ENCODE data around the gene SACM1L. TPM values are rescaled to one million over a fixed set of nuclear protein-coding genes. Genes with fewer than 3 reads are reported as not detected.

The SACM1L gene
- total RNA-seq (2014; rRNA removed) (30.1 and 46.7 TPM in 2 replicates), Bru-seq, nascent RNA (percentile 89 among the genes with signal in this experiment), BruChase-seq, experiment 1, labeled RNA remaining after a 6-hour chase (percentile 90 among the genes with signal in this experiment), BruChase-seq, experiment 2, labeled RNA remaining after a 2-hour chase (percentile 92 among the genes with signal in this experiment)
- long read RNA-seq, transcript SACM1L-201 (20 exons, 3,723 nt) = major isoform, 252 of 301 reads
- long read RNA-seq, transcript SACM1L-205 (19 exons, 2,013 nt) = minor isoform, 7 of 301 reads
- long read RNA-seq, partial matches to known transcripts = 14 of 301 reads
- long read RNA-seq, other reads (novel, unspliced or antisense) = 23 of 301 reads

- Histone ChIP-seq H3K4me2 (ENCODE audit: low read length) (peak within 1 kb of the TSS; percentile 90), H3K27me3 (ENCODE audit: low read length) (no peaks in the 10 kb centered on the region), H3K79me2 (ENCODE audit: low read length) (peaks cover 49% of the 10 kb centered on the region), H3K9ac (ENCODE audit: low read length) (peak within 1 kb of the TSS; percentile 93), H3K36me3 (ENCODE audit: low read depth, low read length) (peaks cover 19% of the 10 kb centered on the region), H3K9me2 (replicated peaks; ENCODE audit: low read length) (no peaks in the 10 kb centered on the region), H2AFZ (ENCODE audit: low read length) (peak within 1 kb of the TSS; percentile 92), H4K20me1 (ENCODE audit: low read length) (peaks cover 9% of the 10 kb centered on the region), H3K4me3 (ENCODE audit: low read length) (peak within 1 kb of the TSS; percentile 95), H3F3A (ENCODE audit: low read length, unreplicated experiment) (no peaks in the 10 kb centered on the region), H3K4me1 (ENCODE audit: insufficient read depth, low read length) (peaks cover 11% of the 10 kb centered on the region), H3K9me3 (ENCODE audit: low read length) (no peaks in the 10 kb centered on the region), H3K27ac (ENCODE audit: low read length) (peak within 1 kb of the TSS; percentile 68)
- TF ChIP-seq EZH2phosphoT487 (IDR thresholded peaks at IDR 0.05; ENCODE audit: borderline replicate concordance, low read length) (no peak), EZH2 (IDR thresholded peaks at IDR 0.05; ENCODE audit: low read length, unreplicated experiment) (no peak), CTCF (conservative IDR thresholded peaks at IDR 0.05; ENCODE audit: low read depth, low read length) (no peak)
- peak; percentile 82 for ATAC-seq
- POLR2A ChIA-PET (ENCODE audit: unreplicated experiment) = interaction anchor here (0.6 kb wide), 1 partner anchor 136 kb away, joined by 3 read pairs; no protein-coding TSS in a partner anchor
- BruUV-seq (replicated peaks) = TSS peak; percentile 47
- DNase-seq = peak; percentile 99
- intact Hi-C loops (cut with micrococcal nuclease) = loop anchor here (1.0 kb wide), 1 partner anchor 21 kb away; no protein-coding TSS in a partner anchor
- CTCF ChIA-PET = interaction anchor here (1.0 kb wide), 2 partner anchors 29 to 63 kb away, joined by 4 read pairs; no protein-coding TSS in a partner anchor
Measured at GRCh38 chr3:45688882-45689786, at the start of gene SACM1L. SACM1L (plus strand) TSS chr3:45689396; CDS start chr3:45689466, 70 bp downstream.

GRCh38 chr3:45640091-45640507, 49.1 kb upstream of the SACM1L start:
- peaks cover 19% of the 10 kb centered on the region; the same call in 1 of the 2 replicates for H3K36me3 ChIP-seq (ENCODE audit: low read depth, low read length)
- no peak overlapping the region for H3K9ac ChIP-seq (ENCODE audit: low read length)
- peaks cover 85% of the 10 kb centered on the region for H3K79me2 ChIP-seq (ENCODE audit: low read length)
- intact Hi-C loops (cut with micrococcal nuclease) = no loop called here
- H2AFZ ChIP-seq (ENCODE audit: low read length) = no peak overlapping the region
- H3K27me3 ChIP-seq (ENCODE audit: low read length) = no peaks in the 10 kb centered on the region
- ChIA-PET POLR2A (ENCODE audit: unreplicated experiment) (no interaction called here), CTCF (interaction anchor here (0.6 kb wide), 1 partner anchor 16 kb away, joined by 4 read pairs; no protein-coding TSS in a partner anchor)
- no peak for DNase-seq
- no TSS peak for BruUV-seq (replicated peaks)
- no peak overlapping the region for H3K4me3 ChIP-seq (ENCODE audit: low read length)
- no peaks in the 10 kb centered on the region for H3K9me3 ChIP-seq (ENCODE audit: low read length)
- peaks cover 5% of the 10 kb centered on the region for H3F3A ChIP-seq (ENCODE audit: low read length, unreplicated experiment)
- H3K4me1 ChIP-seq (ENCODE audit: insufficient read depth, low read length) = peaks cover 58% of the 10 kb centered on the region
- no peak for TF ChIP-seq EZH2phosphoT487 (IDR thresholded peaks at IDR 0.05; ENCODE audit: borderline replicate concordance, low read length)
- no peak for TF ChIP-seq EZH2 (IDR thresholded peaks at IDR 0.05; ENCODE audit: low read length, unreplicated experiment)
- no peak for TF ChIP-seq CTCF (conservative IDR thresholded peaks at IDR 0.05; ENCODE audit: low read depth, low read length)
- H4K20me1 ChIP-seq (ENCODE audit: low read length) = no peaks in the 10 kb centered on the region
- peak overlapping the region; percentile 63 for H3K27ac ChIP-seq (ENCODE audit: low read length)
- ATAC-seq = no peak
- H3K9me2 ChIP-seq (replicated peaks; ENCODE audit: low read length) = no peaks in the 10 kb centered on the region
- no peak overlapping the region for H3K4me2 ChIP-seq (ENCODE audit: low read length)
